GM12874 (cell line): Measurements from ENCODE around the gene OGFR.

Experiments used
- CTCF ChIP-seq: IDR thresholded peaks from 2 replicates; pipeline ENCODE4 v1.5.1; 2011; ENCODE audit warnings: low read depth, mild to moderate bottlenecking, control low read depth, low read length, moderate library complexity; ENCODE audit not compliant: insufficient read depth

OGFR gene, protein sequence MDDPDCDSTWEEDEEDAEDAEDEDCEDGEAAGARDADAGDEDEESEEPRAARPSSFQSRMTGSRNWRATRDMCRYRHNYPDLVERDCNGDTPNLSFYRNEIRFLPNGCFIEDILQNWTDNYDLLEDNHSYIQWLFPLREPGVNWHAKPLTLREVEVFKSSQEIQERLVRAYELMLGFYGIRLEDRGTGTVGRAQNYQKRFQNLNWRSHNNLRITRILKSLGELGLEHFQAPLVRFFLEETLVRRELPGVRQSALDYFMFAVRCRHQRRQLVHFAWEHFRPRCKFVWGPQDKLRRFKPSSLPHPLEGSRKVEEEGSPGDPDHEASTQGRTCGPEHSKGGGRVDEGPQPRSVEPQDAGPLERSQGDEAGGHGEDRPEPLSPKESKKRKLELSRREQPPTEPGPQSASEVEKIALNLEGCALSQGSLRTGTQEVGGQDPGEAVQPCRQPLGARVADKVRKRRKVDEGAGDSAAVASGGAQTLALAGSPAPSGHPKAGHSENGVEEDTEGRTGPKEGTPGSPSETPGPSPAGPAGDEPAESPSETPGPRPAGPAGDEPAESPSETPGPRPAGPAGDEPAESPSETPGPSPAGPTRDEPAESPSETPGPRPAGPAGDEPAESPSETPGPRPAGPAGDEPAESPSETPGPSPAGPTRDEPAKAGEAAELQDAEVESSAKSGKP

DNA sequence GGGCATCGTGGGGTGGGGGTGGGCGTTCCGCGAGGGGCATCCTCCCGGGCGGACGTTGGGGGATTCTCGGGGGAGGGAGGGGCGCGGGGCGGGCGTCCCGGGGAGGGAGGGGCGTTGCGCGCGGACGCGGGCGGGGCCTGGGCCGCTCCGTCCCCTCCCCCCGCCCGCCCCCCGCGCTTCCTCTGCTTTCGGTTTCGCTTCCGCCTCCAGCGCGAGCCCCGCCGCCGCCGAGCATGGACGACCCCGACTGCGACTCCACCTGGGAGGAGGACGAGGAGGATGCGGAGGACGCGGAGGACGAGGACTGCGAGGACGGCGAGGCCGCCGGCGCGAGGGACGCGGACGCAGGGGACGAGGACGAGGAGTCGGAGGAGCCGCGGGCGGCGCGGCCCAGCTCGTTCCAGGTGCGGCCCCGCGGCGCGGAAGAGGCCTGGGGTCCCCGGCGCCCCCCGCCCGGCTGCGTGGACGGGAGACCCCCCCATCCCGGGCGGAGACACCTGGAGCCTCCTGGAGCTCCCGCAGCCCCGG lies at the start of gene OGFR:
Gene OGFR, plus strand, starts transcription at position 209 of the 528 bp plus-strand sequence. Its CDS starts 25 bp downstream, at position 234.
- no peak for TF ChIP-seq CTCF

DNA sequence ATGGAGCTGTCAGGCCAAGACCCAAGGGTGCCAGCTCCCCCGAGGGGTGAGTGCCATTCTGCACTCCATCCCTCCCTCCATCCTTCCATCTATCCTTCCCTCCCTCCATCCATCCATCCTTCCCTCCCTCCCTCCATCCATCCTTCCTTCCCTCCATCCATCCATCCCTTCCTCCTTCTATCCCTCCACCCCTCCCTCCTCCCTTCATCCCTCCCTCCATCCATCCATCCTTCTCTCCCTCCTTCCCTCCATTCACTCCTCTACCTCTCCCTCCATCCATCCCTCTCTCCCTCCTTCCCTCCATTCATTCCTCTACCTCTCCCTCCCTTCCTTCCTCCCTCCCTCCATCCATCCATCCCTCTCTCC lies 49.7 kb upstream of the OGFR start:
- TF ChIP-seq CTCF, result no peak

GRCh38 chr20:62755817-62756724 lies 48.6 kb upstream of the OGFR start:
- no peak for TF ChIP-seq CTCF

- no peak for TF ChIP-seq CTCF
These were observed 46.3 kb upstream of the OGFR start for GRCh38 chr20:62758226-62758912.

- no peak for TF ChIP-seq CTCF
These were observed 44.6 kb upstream of the OGFR start for GRCh38 chr20:62759981-62760431.

DNA sequence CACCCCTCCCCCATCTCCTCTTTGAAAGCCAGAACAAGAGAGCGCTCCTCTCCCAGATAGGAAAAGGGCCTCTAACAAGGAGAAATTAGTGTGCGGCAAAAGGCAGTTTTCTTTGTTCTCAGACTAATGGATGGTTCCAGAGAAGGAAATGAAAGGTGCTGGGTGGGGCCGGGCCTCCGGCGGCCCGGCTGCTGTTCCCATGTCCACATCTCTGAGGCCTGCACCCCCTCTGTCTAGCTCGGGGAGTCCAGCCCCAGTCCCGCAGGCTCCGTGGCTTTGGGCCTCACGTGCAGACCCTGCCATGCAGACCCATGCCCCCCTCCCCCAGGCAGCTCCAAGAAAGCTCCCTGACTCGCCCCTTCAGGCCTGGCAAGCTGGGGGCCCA lies 44.2 kb upstream of the OGFR start:
- no peak for TF ChIP-seq CTCF
